Middle frontal gyrus (tissue), 1 donor: ENCODE measurements around the gene ELMO2.
A peak's percentile ranks its signal among the peaks of the same experiment; 100 is the strongest.

Source experiments
- DNase-seq: peaks from one replicate; pipeline ENCODE4 v3.0.0-alpha.2; 2015; ENCODE audit warnings: low spot score; ENCODE audit errors: extremely low spot score

ELMO2 gene, protein sequence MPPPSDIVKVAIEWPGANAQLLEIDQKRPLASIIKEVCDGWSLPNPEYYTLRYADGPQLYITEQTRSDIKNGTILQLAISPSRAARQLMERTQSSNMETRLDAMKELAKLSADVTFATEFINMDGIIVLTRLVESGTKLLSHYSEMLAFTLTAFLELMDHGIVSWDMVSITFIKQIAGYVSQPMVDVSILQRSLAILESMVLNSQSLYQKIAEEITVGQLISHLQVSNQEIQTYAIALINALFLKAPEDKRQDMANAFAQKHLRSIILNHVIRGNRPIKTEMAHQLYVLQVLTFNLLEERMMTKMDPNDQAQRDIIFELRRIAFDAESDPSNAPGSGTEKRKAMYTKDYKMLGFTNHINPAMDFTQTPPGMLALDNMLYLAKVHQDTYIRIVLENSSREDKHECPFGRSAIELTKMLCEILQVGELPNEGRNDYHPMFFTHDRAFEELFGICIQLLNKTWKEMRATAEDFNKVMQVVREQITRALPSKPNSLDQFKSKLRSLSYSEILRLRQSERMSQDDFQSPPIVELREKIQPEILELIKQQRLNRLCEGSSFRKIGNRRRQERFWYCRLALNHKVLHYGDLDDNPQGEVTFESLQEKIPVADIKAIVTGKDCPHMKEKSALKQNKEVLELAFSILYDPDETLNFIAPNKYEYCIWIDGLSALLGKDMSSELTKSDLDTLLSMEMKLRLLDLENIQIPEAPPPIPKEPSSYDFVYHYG

GRCh38 chr20:46406200-46406985 lies at the start of gene ELMO2:
Gene ELMO2, minus strand, starts transcription at chr20:46406615. Its CDS starts 12,133 bp downstream, at chr20:46394482.
- DNase-seq = peak; percentile 95

DNA sequence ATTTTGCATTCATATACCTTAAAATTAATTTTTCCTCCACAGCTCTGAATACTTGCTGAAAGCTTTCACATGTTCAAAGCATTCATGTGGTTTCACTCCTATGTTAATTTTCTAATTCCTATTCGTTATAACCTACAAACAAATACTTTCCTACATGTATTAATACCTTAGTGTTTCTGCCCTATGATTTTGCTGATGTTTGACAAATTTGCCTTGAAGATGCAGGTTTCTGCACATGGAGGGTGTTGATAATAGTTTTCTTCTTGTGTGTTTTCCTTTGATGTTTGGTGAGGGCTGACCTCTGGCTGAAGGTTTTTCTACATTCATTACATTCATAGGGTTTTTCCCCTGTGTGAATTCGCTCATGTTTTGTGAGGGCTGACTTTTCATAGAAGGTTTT lies 49.3 kb upstream of the ELMO2 start:
- no peak for DNase-seq

DNA sequence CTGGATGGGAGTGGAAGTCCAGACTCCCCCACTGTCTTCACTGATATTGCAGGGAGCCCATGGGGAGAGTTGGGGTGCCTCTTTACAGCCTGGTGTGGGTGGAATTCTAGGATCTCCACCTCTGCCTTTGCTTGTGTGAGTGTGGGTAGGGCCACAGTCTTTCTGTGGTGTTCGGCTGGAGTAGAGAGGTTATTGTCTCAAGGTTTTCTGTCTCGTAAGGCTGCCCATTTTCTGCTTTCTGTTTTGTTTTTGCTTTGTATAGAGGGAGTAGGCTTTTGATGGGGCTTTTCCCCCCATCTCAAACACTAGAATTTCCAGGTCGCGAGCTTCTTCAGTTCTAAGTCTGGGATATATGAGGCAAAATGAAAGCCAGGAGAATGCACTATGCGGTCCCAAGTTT lies 40.4 kb upstream of the ELMO2 start:
- no peak for DNase-seq

GRCh38 chr20:46439837-46440236 lies 33.4 kb upstream of the ELMO2 start:
- DNase-seq = no peak

DNA sequence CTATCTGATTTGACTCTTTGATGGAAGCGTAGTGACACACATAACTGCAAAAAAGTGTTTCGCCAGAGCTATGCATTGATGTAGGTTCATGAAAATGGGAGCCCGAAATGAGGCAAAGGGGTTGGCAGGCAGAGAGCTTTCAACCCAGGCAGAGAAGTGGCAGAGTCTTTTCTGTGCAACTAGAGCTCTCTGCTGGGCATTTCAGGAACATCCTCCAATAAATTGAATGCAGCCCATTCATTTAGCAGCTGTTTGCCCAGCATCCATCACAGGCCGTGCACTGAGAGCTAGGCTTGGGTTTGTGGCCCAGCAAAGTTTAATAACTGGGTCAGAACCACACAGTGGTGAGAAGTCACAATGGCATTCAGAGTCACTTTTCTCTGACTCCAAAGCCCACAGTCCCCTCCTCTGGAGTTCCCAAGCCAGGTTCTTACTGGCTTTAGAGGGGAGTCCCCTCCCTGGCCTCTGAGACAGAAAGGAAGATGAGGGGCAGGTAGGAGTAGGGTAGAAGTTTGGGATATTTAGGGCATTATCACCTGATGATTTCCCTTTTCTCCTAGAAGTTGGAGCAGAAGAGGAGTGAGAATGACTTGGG lies 31.8 kb upstream of the ELMO2 start:
- peak; percentile 71 for DNase-seq

DNA sequence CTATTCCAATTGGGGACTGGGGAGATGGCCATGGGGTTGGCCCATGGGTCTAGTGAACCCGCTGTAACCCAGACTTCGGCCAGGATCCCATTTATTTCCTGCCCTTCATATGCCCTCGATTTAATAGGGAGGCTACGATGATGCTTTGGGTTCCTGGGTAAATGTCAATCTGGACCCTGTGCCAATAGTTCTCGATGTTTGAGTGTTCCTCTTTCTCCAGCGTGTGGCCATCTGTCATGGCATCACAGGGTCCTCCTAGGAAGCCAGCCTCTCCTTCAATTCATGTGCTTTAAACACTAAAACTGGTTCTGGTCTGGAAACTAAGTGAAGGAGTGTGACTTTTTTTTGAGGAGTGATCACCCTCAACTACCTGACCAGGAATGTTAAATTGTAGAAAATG lies 28.7 kb upstream of the ELMO2 start:
- no peak for DNase-seq

GRCh38 chr20:46434597-46434996 lies 28.2 kb upstream of the ELMO2 start:
- no peak for DNase-seq

DNA sequence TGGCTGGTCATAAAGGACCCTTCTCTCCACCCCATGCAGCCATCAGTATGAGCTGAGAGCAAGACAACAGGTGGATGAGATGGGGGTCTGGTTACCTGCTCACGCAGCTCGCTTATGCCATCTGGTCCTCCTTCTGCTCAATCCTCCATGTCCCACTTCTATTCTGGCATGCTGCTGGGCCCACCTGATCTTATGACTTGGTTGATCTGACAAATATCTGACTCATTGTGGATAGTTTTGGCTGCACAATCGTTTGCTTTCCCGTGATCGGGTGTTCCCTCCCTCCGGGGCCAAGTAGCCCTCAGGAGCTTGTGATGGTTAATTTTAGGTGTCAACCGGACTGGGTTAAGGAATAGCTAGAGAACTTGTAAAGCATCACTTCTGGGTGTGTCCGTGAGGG lies 26.6 kb upstream of the ELMO2 start:
- no peak for DNase-seq

DNA sequence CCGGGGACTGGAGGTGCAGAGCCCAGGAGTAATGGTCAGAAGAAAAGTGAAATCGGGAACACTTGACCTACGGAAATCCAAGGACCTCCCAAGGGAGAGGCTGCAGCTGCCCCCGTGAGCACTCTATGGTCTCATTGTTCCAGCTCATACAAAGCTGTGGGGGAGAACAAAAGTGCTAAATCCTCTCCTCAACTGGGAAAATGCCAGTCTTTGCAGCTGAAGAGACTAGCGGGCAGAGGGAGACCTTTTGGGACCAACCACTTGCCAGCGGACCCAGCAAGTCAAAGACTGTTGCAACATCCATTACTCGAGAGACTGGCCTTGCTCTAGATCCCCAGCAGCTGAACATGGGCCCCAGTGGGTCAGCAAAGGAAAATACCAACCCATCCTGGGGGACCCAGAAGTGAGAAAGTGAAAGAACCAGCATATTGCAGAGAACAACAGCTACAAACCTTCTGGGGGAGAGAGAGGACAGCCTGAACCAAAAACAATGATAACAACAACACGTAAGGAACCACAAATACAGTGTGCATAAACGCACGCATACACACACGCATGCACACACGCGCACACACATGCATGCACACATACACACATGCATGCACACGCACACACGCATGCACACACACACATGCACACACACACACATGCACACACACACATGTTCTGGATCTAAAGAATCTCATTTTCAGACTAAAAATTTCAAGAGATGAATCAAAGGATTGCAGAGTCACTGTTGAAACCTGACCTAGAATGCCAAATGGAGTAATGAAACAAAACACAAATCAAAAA lies 24.7 kb upstream of the ELMO2 start:
- DNase-seq = peak; percentile 58

DNA sequence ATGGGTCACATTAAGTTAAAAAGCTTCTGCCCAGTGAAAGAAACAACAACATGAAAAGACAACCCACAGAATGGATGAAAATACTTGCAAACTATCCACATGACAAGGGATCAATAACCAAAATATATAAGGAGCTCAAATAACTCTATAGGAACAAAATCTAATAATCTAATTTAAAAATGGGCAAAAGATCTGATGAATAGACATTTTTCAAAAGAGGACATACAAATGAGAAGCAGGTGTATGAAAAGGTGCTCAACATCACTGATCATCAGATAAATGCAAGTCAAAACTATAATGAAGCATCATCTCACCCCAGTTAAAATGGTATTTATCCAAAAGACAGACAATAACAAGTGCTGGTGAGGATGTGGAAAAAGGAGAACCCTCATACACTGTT lies 21.0 kb upstream of the ELMO2 start:
- no peak for DNase-seq

GRCh38 chr20:46423882-46424482 lies 17.6 kb upstream of the ELMO2 start:
- DNase-seq = no peak

DNA sequence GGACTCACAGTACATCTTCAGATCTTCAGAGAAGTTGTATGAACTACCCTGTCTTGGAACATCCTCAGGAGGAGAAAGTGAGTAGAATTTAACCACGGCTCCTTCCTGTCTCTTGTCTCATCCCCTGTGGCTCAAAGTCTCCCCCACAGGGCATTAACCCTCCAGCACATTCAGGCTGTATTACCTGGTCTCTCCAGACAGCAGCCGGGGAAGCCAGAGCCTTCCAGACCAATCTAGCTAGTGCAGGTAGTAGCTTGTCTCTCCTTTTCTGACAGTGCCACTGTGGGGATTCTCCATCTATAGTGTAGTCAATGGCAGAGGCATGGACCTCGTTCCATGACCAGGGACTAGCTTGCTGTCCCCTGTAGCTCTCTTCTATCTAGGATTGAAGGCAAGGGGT lies 16.9 kb upstream of the ELMO2 start:
- no peak for DNase-seq

GRCh38 chr20:46420878-46421277 lies 14.5 kb upstream of the ELMO2 start:
- DNase-seq = no peak

DNA sequence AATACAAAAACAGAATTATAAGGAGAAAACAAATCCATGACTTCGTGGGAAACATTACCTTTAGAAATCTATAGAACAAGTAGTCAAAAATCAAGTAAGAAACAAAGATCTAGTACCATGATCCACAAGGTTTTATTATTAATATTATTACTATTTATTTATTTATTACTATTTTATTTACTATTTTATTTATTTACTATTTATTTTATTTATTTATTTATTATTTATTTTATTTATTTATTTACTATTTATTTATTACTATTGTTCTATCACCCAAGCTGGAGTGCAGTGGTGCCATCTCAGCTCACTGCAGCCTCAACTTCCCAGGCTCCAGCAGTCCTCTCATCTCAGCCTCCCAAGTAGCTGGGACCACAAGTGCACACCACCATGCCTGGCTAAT lies 13.5 kb upstream of the ELMO2 start:
- no peak for DNase-seq

- DNase-seq = no peak
Observed at GRCh38 chr20:46416839-46417238, 10.4 kb upstream of the ELMO2 start.

- DNase-seq = no peak
Observed at GRCh38 chr20:46416421-46416820, 10.0 kb upstream of the ELMO2 start.

- DNase-seq = no peak
Observed at GRCh38 chr20:46415773-46416172, 9.4 kb upstream of the ELMO2 start.

GRCh38 chr20:46414608-46415007 lies 8.2 kb upstream of the ELMO2 start:
- no peak for DNase-seq

GRCh38 chr20:46411637-46412036 lies 5.2 kb upstream of the ELMO2 start:
- no peak for DNase-seq

GRCh38 chr20:46408281-46408731 lies 1.9 kb upstream of the ELMO2 start:
- DNase-seq = no peak
